ENCODE data around the gene CYP1A2. TPM values are rescaled to one million over a fixed set of nuclear protein-coding genes. Genes with fewer than 3 reads are reported as not detected.

CYP1A2 gene, protein sequence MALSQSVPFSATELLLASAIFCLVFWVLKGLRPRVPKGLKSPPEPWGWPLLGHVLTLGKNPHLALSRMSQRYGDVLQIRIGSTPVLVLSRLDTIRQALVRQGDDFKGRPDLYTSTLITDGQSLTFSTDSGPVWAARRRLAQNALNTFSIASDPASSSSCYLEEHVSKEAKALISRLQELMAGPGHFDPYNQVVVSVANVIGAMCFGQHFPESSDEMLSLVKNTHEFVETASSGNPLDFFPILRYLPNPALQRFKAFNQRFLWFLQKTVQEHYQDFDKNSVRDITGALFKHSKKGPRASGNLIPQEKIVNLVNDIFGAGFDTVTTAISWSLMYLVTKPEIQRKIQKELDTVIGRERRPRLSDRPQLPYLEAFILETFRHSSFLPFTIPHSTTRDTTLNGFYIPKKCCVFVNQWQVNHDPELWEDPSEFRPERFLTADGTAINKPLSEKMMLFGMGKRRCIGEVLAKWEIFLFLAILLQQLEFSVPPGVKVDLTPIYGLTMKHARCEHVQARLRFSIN
- total RNA-seq, result under 1 TPM in 1 of 2 donors, not detected in 1; under 0.01 TPM

DNA sequence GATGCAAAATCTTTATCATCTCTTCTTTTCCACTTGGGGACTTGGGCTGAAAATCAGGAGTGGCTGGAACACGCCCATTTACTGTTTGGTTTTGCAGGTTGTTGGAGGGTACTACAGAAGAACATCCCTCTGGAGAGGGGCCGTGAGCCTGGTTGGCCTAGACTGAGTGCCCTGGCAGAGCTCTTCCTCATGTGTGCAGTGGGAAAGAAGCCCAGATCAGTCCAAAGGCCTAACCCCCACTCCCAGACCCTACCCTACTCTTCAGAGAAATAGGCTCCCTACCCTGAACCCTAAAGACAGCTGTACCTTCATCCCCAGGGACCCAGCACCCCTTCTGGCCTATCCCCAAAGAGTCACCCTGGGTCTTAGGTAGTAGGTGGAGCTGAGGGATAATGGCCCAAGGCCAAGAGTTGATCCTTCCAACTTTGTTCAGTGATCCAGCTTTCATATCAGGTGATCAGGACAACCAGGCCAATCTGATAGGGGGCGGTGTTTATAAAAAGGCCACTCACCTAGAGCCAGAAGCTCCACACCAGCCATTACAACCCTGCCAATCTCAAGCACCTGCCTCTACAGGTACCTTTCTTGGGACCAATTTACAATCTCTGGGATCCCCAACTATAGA is at the start of gene CYP1A2:
Gene CYP1A2, plus strand, starts transcription at position 524 of the 625 bp plus-strand sequence. CDS start 894 bp downstream, outside the sequence.

DNA sequence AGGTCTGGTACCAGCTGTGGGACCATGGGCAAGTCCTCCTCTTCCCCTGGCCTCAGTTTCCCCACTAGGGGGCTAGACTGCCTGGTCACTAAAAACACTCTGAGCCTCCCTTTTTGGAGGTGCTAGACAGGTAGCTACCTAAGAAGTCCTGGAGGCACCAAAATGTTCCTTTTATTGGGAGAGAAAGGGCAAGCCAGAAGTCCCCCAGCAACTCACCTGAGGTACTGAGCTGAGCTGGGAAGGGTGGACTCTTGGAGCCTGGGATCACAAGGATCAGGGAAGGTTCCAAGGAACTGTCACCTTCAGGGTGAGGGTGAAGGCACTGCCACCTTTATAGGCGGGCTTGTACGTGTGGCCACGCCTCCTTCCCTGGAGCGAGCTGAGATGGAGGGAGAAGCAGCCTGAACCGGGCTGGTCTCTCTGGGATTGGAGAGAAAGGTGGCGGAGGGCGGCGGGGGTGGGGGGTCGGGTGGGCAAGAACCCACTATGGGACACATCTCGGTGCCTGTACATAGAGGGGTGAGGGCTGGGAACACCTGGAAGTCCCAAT is 23.3 kb upstream of the CYP1A2 start, which contains the start of gene CYP1A1:
Gene CYP1A1, minus strand, starts transcription at position 304 of the 550 bp plus-strand sequence. CDS start 2,431 bp downstream, outside the sequence.

GRCh38 chr15:74781431-74782258 is 33.0 kb downstream of the CYP1A2 start, which contains the start of gene CSK:
TSS of gene CSK (plus strand) at chr15:74782080. CDS start at chr15:74798298, 16,218 bp downstream.

Small RNA genes lying within 50 kb of the gene (small RNA-seq; reads per million reads assigned to genes)
- gene MIR4513, result 0 reads per million in 2 donors

Other genes with a start within 250 kb of the CYP1A2 start
- gene ARID3B, start 207.6 kb upstream of the CYP1A2 start, total RNA-seq, result 1 to 10 TPM in 1 of 2 donors, under 1 TPM in 1; 0.69 to 1.7 TPM
- 10 to 100 TPM; 39.6 to 49.3 TPM for gene CLK3, start 133.0 kb upstream of the CYP1A2 start, total RNA-seq
- 10 to 100 TPM in 1 of 2 donors, 1 to 10 TPM in 1; 4.8 to 14.7 TPM for gene EDC3, start 52.8 kb upstream of the CYP1A2 start, total RNA-seq
- 1 to 10 TPM; 1.3 to 8.6 TPM for gene CYP1A1, start 23.3 kb upstream of the CYP1A2 start, total RNA-seq
- 10 to 100 TPM; 32.0 to 84.6 TPM for gene CSK, start 33.2 kb downstream of the CYP1A2 start, total RNA-seq
- under 1 TPM in 1 of 2 donors, not detected in 1; under 0.01 TPM for gene LMAN1L, start 64.0 kb downstream of the CYP1A2 start, total RNA-seq
- gene CPLX3, start 77.8 kb downstream of the CYP1A2 start, total RNA-seq, result not detected
- gene ULK3, start 94.3 kb downstream of the CYP1A2 start, total RNA-seq, result 10 to 100 TPM; 38.0 to 44.0 TPM
- gene SCAMP2, start 124.5 kb downstream of the CYP1A2 start, total RNA-seq, result 10 to 100 TPM; 28.3 to 33.4 TPM
- gene MPI, start 141.2 kb downstream of the CYP1A2 start, total RNA-seq, result 10 to 100 TPM; 43.4 to 43.6 TPM
- gene FAM219B, start 158.0 kb downstream of the CYP1A2 start, total RNA-seq, result 10 to 100 TPM; 31.6 to 43.0 TPM
- gene COX5A, start 189.2 kb downstream of the CYP1A2 start, total RNA-seq, result 10 to 100 TPM; 59.5 to 71.3 TPM
- 10 to 100 TPM; 29.6 to 67.3 TPM for gene RPP25, start 207.9 kb downstream of the CYP1A2 start, total RNA-seq
- 10 to 100 TPM in 1 of 2 donors, 1 to 10 TPM in 1; 10.0 to 10.3 TPM for gene SCAMP5, start 246.7 kb downstream of the CYP1A2 start, total RNA-seq

All from melanocyte of skin (primary cell).